K562 (cell line): ENCODE results near the gene SIGLEC1. TPM values are rescaled to one million over a fixed set of nuclear protein-coding genes. Genes with fewer than 3 reads are reported as not detected.
A peak's percentile ranks its signal among the peaks of the same experiment; 100 is the strongest.

Experiments
- CREB3L1 ChIP-seq: fragments of 450-650 bp; IDR thresholded peaks from 2 replicates; pipeline ENCODE4 v1.6.1; 2014; ENCODE audit warnings: low read depth, mild to moderate bottlenecking, moderate library complexity, borderline replicate concordance
- E2F4 ChIP-seq: sonication (generic); formaldehyde crosslinking; IDR thresholded peaks from 2 replicates; pipeline ENCODE4 v1.8.0; 2022; ENCODE audit warnings: mild to moderate bottlenecking, low read depth, missing genetic modification reagents
- MAFK ChIP-seq: IDR thresholded peaks from 2 replicates; pipeline ENCODE4 v1.6.1; 2011; ENCODE audit warnings: low read length, improper control_type of control experiment
- MECOM ChIP-seq: fragments of 250-450 bp; sonication (Bioruptor Pico); IDR thresholded peaks from 2 replicates; pipeline ENCODE4 v1.8.0; 2022; ENCODE audit warnings: inconsistent platforms
- REST ChIP-seq, 2 experiments: fragments of 450-650 bp; formaldehyde crosslinking in 1 of 2; IDR thresholded peaks; 2 replicates each; pipeline versions ENCODE4 v1.4.0 to v1.6.1; 2014 to 2020; ENCODE audit warnings: mild to moderate bottlenecking in 2 of 2, borderline replicate concordance in 1 of 2, low read depth in 1 of 2
- SP1 ChIP-seq: sonication (generic); formaldehyde crosslinking; IDR thresholded peaks from 2 replicates; pipeline ENCODE4 v1.8.1; 2022; ENCODE audit warnings: mild to moderate bottlenecking, missing genetic modification reagents
- USF2 ChIP-seq: sonication (generic); formaldehyde crosslinking; IDR thresholded peaks from 2 replicates; pipeline ENCODE4 v1.5.0; 2020; ENCODE audit warnings: missing genetic modification reagents
- ZBTB2 ChIP-seq: fragments of 450-650 bp; IDR thresholded peaks from 2 replicates; pipeline ENCODE4 v1.6.1; 2016; ENCODE audit warnings: antibody characterized with exemption
- ZNF224 ChIP-seq: sonication (generic); formaldehyde crosslinking; IDR thresholded peaks from 2 replicates; pipeline ENCODE4 v1.8.0; 2022; ENCODE audit warnings: mild to moderate bottlenecking, missing genetic modification reagents
- ZNF444 ChIP-seq: fragments of 250-450 bp; sonication (Bioruptor Pico); IDR thresholded peaks from 2 replicates; pipeline ENCODE4 v1.4.0; 2020; ENCODE audit warnings: mild to moderate bottlenecking, moderate library complexity
- polyA plus RNA-seq, 8 experiments: library from polyadenylated mRNA; depleted of rRNA in 4 of 8; stranded (reverse) in 5 of 8; unstranded in 3 of 8; fragments of >200 nt; fragmentation: Nextera tagmentation in 2 of 8; fragmentation: Illumina TruSeq in 1 of 8; extraction: Ambion mirVana in 2 of 8; extraction: Trizol in 1 of 8; gene quantifications; 2 replicates each; pipeline versions ENCODE4 v1.2.1 to v1.2.3, GENCODE V29; 2011 to 2014; ENCODE audit warnings: inconsistent platforms in 1 of 8, missing spikeins in 1 of 8
- total RNA-seq, 7 experiments: library from RNA; depleted of rRNA in 6 of 7; stranded (reverse); fragments of >200 nt in 6 of 7; fragmentation: Illumina TruSeq in 2 of 7; extraction: Trizol in 2 of 7; gene quantifications; 2 replicates each; pipeline versions ENCODE4 v1.2.1 to v1.2.3, GENCODE V29; 2011 to 2021; ENCODE audit warnings: low replicate concordance in 1 of 7

Gene SIGLEC1
- total and polyA plus RNA-seq, 9 of the 15 experiments (the other 6 are each of a cell fraction or from before 2014, with no cell fraction given), result 0.05 to 0.07 TPM; not detected in 7

GRCh38 chr20:3744806-3745685 is 32.6 kb upstream of the SIGLEC1 start (continued):
- TF ChIP-seq CREB3L1, result no peak
- TF ChIP-seq E2F4, result no peak
- TF ChIP-seq ZNF224 (CRISPR knock-in tag), result no peak
- TF ChIP-seq REST (IDR thresholded peaks at IDR 0.05; ENCODE audit: borderline replicate concordance), result 0 out of 2 replicates have a peak, but pooled peaks have one; percentile 9
- no peak for TF ChIP-seq REST (CRISPR knock-in tag; IDR thresholded peaks at IDR 0.05; ENCODE audit: low read depth)
- 0 out of 2 replicates have a peak, but pooled peaks have one; percentile 17 for TF ChIP-seq USF2
- TF ChIP-seq ZNF444 (CRISPR knock-in tag), result no peak
- peak; percentile 66; the same call in 1 of the 2 replicates for TF ChIP-seq SP1 (CRISPR knock-in tag)
- TF ChIP-seq MECOM (CRISPR knock-in tag), result no peak
- TF ChIP-seq MAFK, result no peak
- 0 out of 2 replicates have a peak, but pooled peaks have one; percentile 35 for TF ChIP-seq ZBTB2
